ENCODE measurements around the gene MCTP2.
"Not testable (repeated sequence)": the region's sequence is repeated elsewhere in the genome, so short reads cannot be mapped to it uniquely, and the experiment has no call there.

Gene MCTP2

GRCh38 chr15:94236608-94237007 is 5.2 kb downstream of the MCTP2 start:
- DNase-seq (ENCODE audit: low spot score), result no peak

DNA sequence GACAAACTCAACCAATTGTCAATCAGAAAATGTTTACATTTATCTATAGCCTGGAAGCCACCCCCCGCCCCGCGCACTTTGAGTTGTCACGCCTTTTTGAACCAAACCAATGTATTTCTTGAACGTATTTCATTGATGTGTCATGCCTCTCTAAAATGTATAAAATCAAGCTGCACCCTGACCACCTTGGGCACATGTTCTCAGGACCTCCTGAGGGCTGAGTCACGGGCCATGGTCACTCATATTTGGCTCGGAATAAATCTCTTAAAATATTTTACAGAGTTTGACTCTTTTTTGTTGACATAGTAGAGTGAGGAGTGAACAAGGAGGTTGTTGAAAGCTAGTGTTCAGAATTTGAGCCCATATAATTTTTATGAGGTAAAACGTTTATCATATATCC is 6.5 kb downstream of the MCTP2 start:
- no peak for DNase-seq (ENCODE audit: low spot score)

DNA sequence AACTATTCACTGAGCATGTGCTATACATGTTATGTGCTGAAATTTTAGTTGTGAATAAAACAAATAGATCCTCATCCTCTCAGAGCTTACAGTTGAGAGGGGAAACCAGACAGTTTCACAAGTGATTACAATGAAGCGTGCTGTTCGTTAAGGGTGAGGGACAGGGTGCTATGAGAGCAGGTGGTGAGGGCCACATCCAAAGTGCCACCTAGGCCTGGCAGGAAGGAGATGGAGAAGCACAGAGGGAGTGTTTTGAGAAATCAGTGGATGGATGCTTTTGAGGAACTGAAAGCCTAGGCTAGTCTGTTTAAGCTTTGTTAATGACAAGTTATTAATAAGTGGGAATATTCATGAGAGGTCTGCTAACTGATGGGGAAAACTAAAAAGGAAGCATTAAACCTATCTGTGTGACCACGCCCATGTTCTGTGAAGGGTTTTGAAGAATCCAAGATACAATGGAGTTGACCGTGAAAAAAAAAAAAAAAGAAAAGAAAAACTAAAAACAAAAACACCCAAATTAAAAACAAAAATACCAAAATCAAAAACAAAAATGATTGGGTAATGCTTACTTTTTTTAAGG is 7.3 kb downstream of the MCTP2 start:
- DNase-seq (ENCODE audit: low spot score), result no peak

GRCh38 chr15:94239474-94239873 is 8.1 kb downstream of the MCTP2 start:
- no peak for DNase-seq (ENCODE audit: low spot score)

DNA sequence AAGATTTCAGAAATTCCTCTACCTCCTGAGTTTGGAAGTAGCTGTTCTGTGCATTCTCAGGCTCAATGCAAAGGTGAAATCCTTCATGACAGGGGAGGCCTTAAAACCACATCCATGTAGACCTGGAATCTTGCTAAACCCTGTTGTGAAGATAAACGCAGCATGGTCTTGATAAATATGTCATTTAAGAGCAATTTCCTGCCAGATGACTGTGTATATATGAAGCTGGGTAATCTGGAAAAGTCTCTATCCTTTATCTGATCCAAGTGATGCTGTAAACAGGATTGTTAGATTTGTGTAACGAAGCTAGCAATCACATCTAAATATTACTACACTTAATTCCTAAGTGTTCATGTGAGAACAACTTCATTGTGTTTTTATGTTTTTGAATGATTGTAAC is 9.1 kb downstream of the MCTP2 start:
- no peak for DNase-seq (ENCODE audit: low spot score)

DNA sequence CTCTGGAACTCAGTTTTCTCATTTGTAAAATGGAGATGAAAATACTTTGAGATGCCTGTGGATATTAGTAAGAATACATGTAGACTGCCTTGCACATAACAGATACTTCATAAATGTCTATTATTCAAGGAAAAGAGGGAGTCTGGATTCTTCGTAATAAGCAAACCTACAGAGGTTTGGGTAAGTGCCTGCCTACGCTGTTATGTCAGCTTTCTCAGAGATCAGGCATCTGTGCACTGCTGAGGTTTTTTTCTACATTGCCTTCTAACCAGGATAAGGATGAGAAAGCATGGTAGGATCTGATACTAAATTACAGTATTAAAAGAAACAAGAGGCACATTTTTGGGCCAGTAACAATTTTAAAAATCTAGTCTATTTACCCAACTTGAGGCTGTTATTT is 10.9 kb downstream of the MCTP2 start:
- DNase-seq (ENCODE audit: low spot score), result no peak

DNA sequence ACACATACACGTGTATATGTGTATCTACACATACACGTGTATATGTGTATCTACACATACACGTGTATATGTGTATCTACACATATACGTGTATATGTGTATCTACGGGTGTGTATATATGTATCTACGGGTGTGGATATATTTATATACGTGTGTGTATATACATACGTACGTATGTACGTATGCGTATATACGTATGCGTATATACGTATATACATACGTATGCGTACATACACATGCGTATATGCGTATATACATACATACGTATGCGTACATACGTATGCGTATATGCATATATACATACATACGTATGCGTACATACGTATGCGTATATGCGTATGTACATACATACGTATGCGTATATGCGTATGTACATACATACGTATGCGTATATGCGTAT is 11.6 kb downstream of the MCTP2 start:
- not testable (repeated sequence) for DNase-seq (ENCODE audit: low spot score)

DNA sequence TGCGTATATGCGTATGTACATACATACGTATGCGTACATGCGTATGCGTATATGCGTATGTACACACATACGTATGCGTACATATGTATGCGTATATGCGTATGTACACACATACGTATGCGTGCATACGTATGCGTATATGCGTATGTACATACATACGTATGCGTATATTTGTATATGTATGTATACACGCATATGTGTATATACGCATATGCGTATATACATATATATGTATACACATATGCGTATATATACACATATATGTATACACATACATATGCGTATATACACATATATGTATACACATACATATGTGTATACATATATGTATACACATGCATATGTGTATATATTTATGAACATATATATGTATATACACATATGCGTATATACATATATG is 12.1 kb downstream of the MCTP2 start:
- no peak for DNase-seq (ENCODE audit: low spot score)

GRCh38 chr15:94246016-94246415 is 14.7 kb downstream of the MCTP2 start:
- no peak for DNase-seq (ENCODE audit: low spot score)

GRCh38 chr15:94247789-94248638 is 16.7 kb downstream of the MCTP2 start:
- no peak for DNase-seq (ENCODE audit: low spot score)

GRCh38 chr15:94250801-94251200 is 19.4 kb downstream of the MCTP2 start:
- DNase-seq (ENCODE audit: low spot score), result no peak

DNA sequence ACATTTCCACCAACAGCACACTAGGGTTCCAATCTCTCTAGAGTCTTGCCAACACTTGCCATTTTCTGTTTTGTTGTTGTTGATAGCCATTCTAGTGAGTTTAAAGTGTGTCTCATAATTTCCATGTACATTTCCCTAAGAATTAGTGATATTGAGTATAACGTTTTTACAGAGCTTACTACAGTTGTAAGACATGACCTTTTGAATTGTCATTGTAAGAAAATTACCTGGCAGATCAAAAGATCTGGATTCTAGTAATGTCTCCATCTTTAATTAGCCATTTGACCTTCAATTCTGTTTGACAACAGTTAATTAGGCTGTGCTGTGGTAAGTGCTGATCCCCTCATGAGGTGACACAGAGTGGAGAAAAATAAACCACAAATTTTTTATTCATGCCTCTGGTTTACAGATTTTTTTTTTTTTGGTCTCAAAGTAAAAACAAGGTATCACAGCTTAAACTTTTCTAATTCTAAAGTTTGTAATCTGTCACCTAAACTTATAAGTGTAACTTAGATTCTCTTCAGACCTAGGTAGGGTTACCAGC is 20.9 kb downstream of the MCTP2 start:
- no peak for DNase-seq (ENCODE audit: low spot score)

- DNase-seq (ENCODE audit: low spot score), result no peak
These were observed 21.6 kb downstream of the MCTP2 start for GRCh38 chr15:94252906-94253491.

GRCh38 chr15:94253742-94254141 is 22.4 kb downstream of the MCTP2 start:
- no peak for DNase-seq (ENCODE audit: low spot score)

- DNase-seq (ENCODE audit: low spot score), result no peak
These were observed 24.2 kb downstream of the MCTP2 start for GRCh38 chr15:94255540-94255939.

- DNase-seq (ENCODE audit: low spot score), result no peak
These were observed 25.1 kb downstream of the MCTP2 start for GRCh38 chr15:94256511-94256910.

GRCh38 chr15:94257776-94258175 is 26.4 kb downstream of the MCTP2 start:
- DNase-seq (ENCODE audit: low spot score), result not testable (repeated sequence)

DNA sequence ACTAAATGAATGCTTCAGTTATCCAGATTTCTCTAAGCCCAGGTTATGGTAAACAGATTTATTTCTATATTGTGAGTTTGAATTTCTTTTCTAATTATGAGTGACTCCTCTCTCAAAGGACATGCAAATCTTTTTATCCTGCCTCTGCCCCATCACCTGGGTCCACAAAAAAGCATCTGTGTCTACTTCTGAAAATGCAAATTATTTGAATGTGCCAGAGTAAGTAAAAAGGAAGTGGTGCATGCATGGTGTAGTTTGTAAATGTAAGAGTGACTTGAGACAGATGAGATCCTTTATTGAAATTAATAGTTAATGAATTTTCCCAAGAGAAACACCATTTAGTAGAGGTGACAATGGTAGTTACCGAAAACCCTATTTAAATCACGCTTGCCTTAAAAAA is 26.9 kb downstream of the MCTP2 start:
- DNase-seq (ENCODE audit: low spot score), result no peak

- no peak for DNase-seq (ENCODE audit: low spot score)
These were observed 27.9 kb downstream of the MCTP2 start for GRCh38 chr15:94259121-94259751.

DNA sequence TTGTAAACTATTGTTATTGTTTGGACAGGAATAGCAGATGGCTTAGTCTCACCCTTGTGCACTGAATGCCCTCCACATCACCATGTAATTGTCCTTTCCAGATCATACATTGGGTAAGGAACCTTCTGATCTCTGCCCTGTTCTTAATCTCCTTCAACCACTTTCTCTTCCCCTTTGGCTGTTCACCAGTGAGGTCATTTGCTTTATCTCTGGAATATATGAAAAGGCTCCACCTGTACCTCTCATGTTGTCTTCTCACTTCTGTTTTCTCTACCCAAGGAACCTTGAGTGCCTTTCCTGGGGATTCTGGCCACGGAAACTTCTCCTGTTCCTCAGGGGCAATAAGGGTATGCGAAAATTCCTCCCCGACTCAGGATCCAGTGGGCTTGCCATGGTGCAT is 28.5 kb downstream of the MCTP2 start:
- no peak for DNase-seq (ENCODE audit: low spot score)

DNA sequence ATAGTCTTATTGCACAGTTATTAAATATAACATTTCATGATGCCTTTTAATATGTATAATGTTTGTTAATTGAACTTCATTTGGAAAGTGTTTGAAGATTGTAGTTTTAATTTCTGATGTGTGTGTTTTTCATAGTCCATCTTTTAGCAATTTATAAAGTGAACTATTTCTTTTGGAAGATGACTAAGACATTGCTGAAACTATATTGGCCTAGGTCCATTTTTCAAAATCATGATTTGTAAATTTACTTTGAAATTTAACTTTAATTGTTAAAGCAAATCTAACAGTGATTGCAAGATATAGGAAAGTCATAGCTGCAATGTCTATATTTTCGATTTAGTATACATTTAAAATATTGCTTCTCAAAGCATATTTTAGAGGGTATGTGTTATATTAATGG is 30.8 kb downstream of the MCTP2 start:
- no peak for DNase-seq (ENCODE audit: low spot score)
